Tibial artery (tissue), 4 donors: Measurements from ENCODE around the gene LDOC1.
"Not testable (repeated sequence)": the region's sequence is repeated elsewhere in the genome, so short reads cannot be mapped to it uniquely, and the experiment has no call there.

Experiments
- DNase-seq, 2 donors: peaks; one replicate each; pipeline ENCODE4 v3.0.0-alpha.2; 2019
- H3K27ac ChIP-seq, 2 donors: fragments of 200-600 bp; sonication (generic) in 1 of 2; 1 replicate in 1 of 2; 2 replicates in 1 of 2; pipeline ENCODE4 v1.5.1; 2018 to 2019; ENCODE audit warnings: mild to moderate bottlenecking in 1 of 2
- H3K27me3 ChIP-seq, 2 donors: fragments of 200-600 bp; sonication (generic) in 1 of 2; one replicate each; pipeline versions ENCODE4 v1.5.1 to v1.6.0; 2016 to 2019
- H3K36me3 ChIP-seq, 3 donors: fragments of 200-600 bp; sonication (generic) in 2 of 3; one replicate each; pipeline ENCODE4 v1.5.1; 2016 to 2019; ENCODE audit warnings: mild to moderate bottlenecking in 2 of 3
- H3K4me1 ChIP-seq, 4 donors: fragments of 200-600 bp; sonication (generic) in 2 of 4; 1 replicate in 3 of 4; 2 replicates in 1 of 4; pipeline ENCODE4 v1.5.1; 2016 to 2019
- H3K4me3 ChIP-seq, 2 donors: fragments of 200-600 bp; sonication (generic) in 1 of 2; 1 replicate in 1 of 2; 2 replicates in 1 of 2; pipeline ENCODE4 v1.5.1; 2018 to 2019; ENCODE audit warnings: mild to moderate bottlenecking in 2 of 2
- H3K9me3 ChIP-seq, 3 donors: fragments of 200-600 bp; sonication (generic) in 1 of 3; one replicate each; pipeline ENCODE4 v1.5.1; 2016 to 2019
- intact Hi-C: fragments of 100-400 bp; cut with DNase I; formaldehyde crosslinking; loops from one replicate; pipeline ENCODE4 v1.15.0; 2023; ENCODE audit warnings: low total_unique reads
- TF ChIP-seq, protein P1 (sequence below), 2 experiments: fragments of 200-600 bp in 1 of 2; fragments of 450-650 bp in 1 of 2; IDR thresholded peaks; one replicate each; pipeline ENCODE4 v1.5.1; 2017 to 2019; ENCODE audit warnings: antibody characterized with exemption in 2 of 2, mild to moderate bottlenecking in 1 of 2, moderate library complexity in 1 of 2

LDOC1 gene

DNA sequence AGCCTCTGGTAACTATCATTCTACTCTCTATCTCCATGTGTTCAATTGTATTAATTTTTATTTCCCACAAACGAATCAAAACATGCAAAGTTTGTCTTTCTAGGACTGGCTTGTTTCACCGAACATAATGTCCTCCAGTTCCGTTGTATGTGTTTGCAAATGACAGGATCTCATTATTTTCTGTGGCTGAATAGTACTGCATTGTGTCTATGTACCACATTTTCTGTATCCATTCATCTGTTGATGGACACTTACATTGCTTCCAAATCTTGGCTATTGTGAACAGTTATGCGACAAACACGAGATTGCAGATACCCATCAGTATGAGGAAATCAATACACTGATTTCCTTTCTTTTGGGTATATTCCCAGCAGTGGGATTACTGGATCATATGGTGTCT is 8.4 kb upstream of the LDOC1 start:
- Histone ChIP-seq H3K36me3 (no peaks in the 10 kb centered on the region), H3K27me3 (no peaks in the 10 kb centered on the region), H3K4me1 (no peaks in the 10 kb centered on the region), H3K4me3 (no peak overlapping the region), H3K9me3 (no peaks in the 10 kb centered on the region), H3K27ac (no peak overlapping the region)
- TF ChIP-seq, protein P1, sequence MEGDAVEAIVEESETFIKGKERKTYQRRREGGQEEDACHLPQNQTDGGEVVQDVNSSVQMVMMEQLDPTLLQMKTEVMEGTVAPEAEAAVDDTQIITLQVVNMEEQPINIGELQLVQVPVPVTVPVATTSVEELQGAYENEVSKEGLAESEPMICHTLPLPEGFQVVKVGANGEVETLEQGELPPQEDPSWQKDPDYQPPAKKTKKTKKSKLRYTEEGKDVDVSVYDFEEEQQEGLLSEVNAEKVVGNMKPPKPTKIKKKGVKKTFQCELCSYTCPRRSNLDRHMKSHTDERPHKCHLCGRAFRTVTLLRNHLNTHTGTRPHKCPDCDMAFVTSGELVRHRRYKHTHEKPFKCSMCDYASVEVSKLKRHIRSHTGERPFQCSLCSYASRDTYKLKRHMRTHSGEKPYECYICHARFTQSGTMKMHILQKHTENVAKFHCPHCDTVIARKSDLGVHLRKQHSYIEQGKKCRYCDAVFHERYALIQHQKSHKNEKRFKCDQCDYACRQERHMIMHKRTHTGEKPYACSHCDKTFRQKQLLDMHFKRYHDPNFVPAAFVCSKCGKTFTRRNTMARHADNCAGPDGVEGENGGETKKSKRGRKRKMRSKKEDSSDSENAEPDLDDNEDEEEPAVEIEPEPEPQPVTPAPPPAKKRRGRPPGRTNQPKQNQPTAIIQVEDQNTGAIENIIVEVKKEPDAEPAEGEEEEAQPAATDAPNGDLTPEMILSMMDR (IDR thresholded peaks at IDR 0.05): no peak
- DNase-seq: no peak
- intact Hi-C loops: no loop called here

DNA sequence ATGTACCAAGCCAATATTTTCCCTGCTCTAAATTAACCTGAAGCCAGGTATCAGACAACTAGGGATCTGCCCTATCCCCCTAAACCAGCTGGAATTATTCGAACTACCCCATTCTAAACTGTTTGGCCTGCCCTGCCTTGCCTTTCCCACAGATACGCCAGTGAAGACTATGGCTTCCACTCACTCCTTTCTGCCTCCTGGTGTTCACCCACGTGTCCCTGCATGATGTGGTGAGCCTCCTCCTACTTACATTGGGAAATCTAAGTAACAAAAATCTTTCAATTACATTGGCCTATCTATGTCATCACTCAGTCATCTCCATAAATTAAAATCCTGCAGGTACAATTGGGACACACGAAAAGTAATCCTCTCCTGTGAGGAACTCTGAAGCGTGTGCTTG is 6.1 kb upstream of the LDOC1 start:
- Histone ChIP-seq H3K4me1 (no peaks in the 10 kb centered on the region), H3K9me3 (no peaks in the 10 kb centered on the region), H3K36me3 (no peaks in the 10 kb centered on the region), H3K4me3 (no peak overlapping the region), H3K27me3 (no peaks in the 10 kb centered on the region), H3K27ac (no peak overlapping the region)
- TF ChIP-seq, protein P1 (IDR thresholded peaks at IDR 0.05): no peak
- DNase-seq: no peak
- intact Hi-C loops: no loop called here

GRCh38 chrX:141180851-141181250 is 3.9 kb upstream of the LDOC1 start:
- Histone ChIP-seq H3K27ac (no peak overlapping the region), H3K27me3 (no peaks in the 10 kb centered on the region), H3K36me3 (no peaks in the 10 kb centered on the region), H3K4me1 (peaks cover 0 to under 1% (median 0%) of the 10 kb centered on the region in 4 donors), H3K4me3 (no peak overlapping the region), H3K9me3 (no peaks in the 10 kb centered on the region)
- intact Hi-C loops: no loop called here
- TF ChIP-seq, protein P1 (IDR thresholded peaks at IDR 0.05): no peak
- no peak for DNase-seq

- intact Hi-C loops: no loop called here
These were observed 1.1 kb downstream of the LDOC1 start for GRCh38 chrX:141175786-141176185.

GRCh38 chrX:141164406-141164805 is 12.5 kb downstream of the LDOC1 start:
- Histone ChIP-seq H3K27me3 (no peaks in the 10 kb centered on the region), H3K9me3 (no peaks in the 10 kb centered on the region), H3K4me3 (no peak overlapping the region), H3K36me3 (no peaks in the 10 kb centered on the region), H3K4me1 (peaks cover 0 to 16% (median 0%) of the 10 kb centered on the region in 4 donors), H3K27ac (no peak overlapping the region)
- TF ChIP-seq, protein P1 (IDR thresholded peaks at IDR 0.05): no peak
- DNase-seq: no peak
- intact Hi-C loops: no loop called here

More at GRCh38 chrX:141175786-141176185, 1.1 kb downstream of the LDOC1 start:
- Histone ChIP-seq H3K27me3 (no peaks in the 10 kb centered on the region), H3K36me3 (no peaks in the 10 kb centered on the region), H3K27ac (peak overlapping the region; percentile 82 to 84), H3K4me1 (peaks cover 0 to 22% (median 5%) of the 10 kb centered on the region in 4 donors), H3K9me3 (no peaks in the 10 kb centered on the region), H3K4me3 (peak overlapping the region; percentile 76 to 79)
- TF ChIP-seq, protein P1 (IDR thresholded peaks at IDR 0.05): peak; percentile 12 to 24
- no peak for DNase-seq

GRCh38 chrX:141158084-141158483 is 18.8 kb downstream of the LDOC1 start:
- intact Hi-C loops: no loop called here

DNA sequence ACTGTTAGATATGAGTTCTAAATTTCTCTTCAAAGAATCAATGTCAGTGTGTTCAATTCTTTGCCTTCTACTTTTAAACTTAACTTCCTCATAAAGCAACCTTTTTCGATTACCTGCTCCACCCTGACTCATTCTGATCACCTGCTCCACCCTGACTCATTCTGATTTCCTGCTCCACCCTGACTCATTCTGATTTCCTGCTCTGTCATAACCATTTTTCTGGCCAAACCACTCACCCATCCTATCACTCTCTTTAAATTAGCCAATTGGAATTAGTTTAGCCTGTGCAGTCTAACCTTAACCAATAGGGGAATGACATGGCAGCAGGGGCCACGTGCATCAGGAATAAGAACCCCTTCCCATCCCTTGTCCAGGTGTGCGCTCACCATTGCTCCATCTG is 21.7 kb downstream of the LDOC1 start:
- H3K9me3 ChIP-seq, H3K36me3 ChIP-seq, intact Hi-C loops, H3K4me3 ChIP-seq, H3K27me3 ChIP-seq, DNase-seq, H3K27ac ChIP-seq, H3K4me1 ChIP-seq: not testable (repeated sequence)

More at GRCh38 chrX:141158084-141158483, 18.8 kb downstream of the LDOC1 start:
- no peaks in the 10 kb centered on the region for H3K27me3 ChIP-seq
- H3K4me1 ChIP-seq: no peaks in the 10 kb centered on the region
- H3K9me3 ChIP-seq: no peaks in the 10 kb centered on the region
- H3K27ac ChIP-seq: no peak overlapping the region
- no peaks in the 10 kb centered on the region for H3K36me3 ChIP-seq
- no peak overlapping the region for H3K4me3 ChIP-seq
- no peak for DNase-seq
- TF ChIP-seq, protein P1 (IDR thresholded peaks at IDR 0.05): no peak
